Adrenal gland (tissue), 12 donors: Measurements from ENCODE around the gene ADAM19. TPM values are rescaled to one million over a fixed set of nuclear protein-coding genes. Genes with fewer than 3 reads are reported as not detected.

ENCODE experiments used
- DNase-seq, 7 donors: peaks; one replicate each; pipeline ENCODE4 v3.0.0-alpha.2; 2019 to 2020
- H3K27ac ChIP-seq, 5 donors: fragments of 200-600 bp; sonication (generic) in 4 of 5; 1 replicate in 3 of 5; 2 replicates in 2 of 5; pipeline versions ENCODE4 v1.5.1 to v1.8.0; 2016 to 2020; ENCODE audit warnings: mild to moderate bottlenecking in 1 of 5
- H3K27me3 ChIP-seq: fragments of 200-600 bp; 2 replicates; pipeline ENCODE4 v1.8.0; 2021
- H3K36me3 ChIP-seq, 2 donors: fragments of 200-600 bp; replicated peaks in 1 of 2; 1 replicate in 1 of 2; 2 replicates in 1 of 2; pipeline versions ENCODE4 v1.5.1 to v1.8.0; 2018 to 2022
- H3K4me1 ChIP-seq, 2 donors: fragments of 200-600 bp; replicated peaks in 1 of 2; 1 replicate in 1 of 2; 2 replicates in 1 of 2; pipeline versions ENCODE4 v1.5.1 to v1.8.0; 2018 to 2021
- H3K4me3 ChIP-seq, 4 donors: fragments of 200-600 bp; sonication (generic) in 3 of 4; one replicate each; pipeline ENCODE4 v1.5.1; 2016 to 2018
- H3K9me3 ChIP-seq, 3 donors: fragments of 200-600 bp; sonication (generic) in 1 of 3; replicated peaks in 1 of 3; 1 replicate in 2 of 3; 2 replicates in 1 of 3; pipeline versions ENCODE4 v1.5.1 to v1.8.0; 2016 to 2021
- POLR2A ChIP-seq, 2 donors: fragments of 450-650 bp; IDR thresholded peaks; one replicate each; pipeline ENCODE4 v1.6.1; 2017; ENCODE audit warnings: antibody characterized with exemption in 2 of 2, mild to moderate bottlenecking in 2 of 2, moderate library complexity in 1 of 2
- WGBS, 4 donors: extraction: QIAGEN DNeasy Blood & Tissue Kit in 2 of 4; methylation state at CpG; one replicate each; pipeline versions ENCODE4 v1.1.5 to v1.1.7; 2013 to 2017; 5-methylcytosine and 5-hydroxymethylcytosine counted together
- intact Hi-C, 2 donors: fragments of 100-400 bp; cut with DNase I; formaldehyde crosslinking; loops; one replicate each; pipeline versions ENCODE4 v1.14.1 to v1.15.0; 2022 to 2023
- polyA plus RNA-seq, 3 donors: library from polyadenylated mRNA; stranded (reverse); fragments of 200-250 nt in 2 of 3; fragments of 350-450 nt in 1 of 3; fragmentation: Illumina TruSeq in 1 of 3; extraction: RNeasy Lipid Tissue Mini Kit (QIAGEN cat#74804) in 1 of 3; gene quantifications; one replicate each; pipeline ENCODE4 v1.2.3, GENCODE V29; 2013 to 2014
- total RNA-seq, 9 donors: library from RNA; depleted of rRNA in 4 of 9; stranded (reverse); fragments of >200 nt in 4 of 9; fragments of 120-200 nt in 1 of 9; fragmentation: NEBNext Ultra II Directional in 1 of 9; extraction: Animal tissue kit (Norgen Biotek cat#: 25700) in 1 of 9; gene quantifications; one replicate each; pipeline versions ENCODE4 v1.1.0 to v1.2.4, GENCODE V29; 2013 to 2023
- TF ChIP-seq, protein P1 (sequence below), 6 experiments: fragments of 450-650 bp in 4 of 6; fragments of 200-600 bp in 2 of 6; sonication (generic) in 1 of 6; IDR thresholded peaks; 1 replicate in 5 of 6; 2 replicates in 1 of 6; pipeline versions ENCODE4 v1.5.1 to v1.8.0; 2016 to 2021; ENCODE audit warnings: antibody characterized with exemption in 6 of 6, mild to moderate bottlenecking in 2 of 6, moderate library complexity in 1 of 6
- donor health status: healthy with polysubstance abuse.
- donor health status: Bipolar disorder and iron deficiency.
- donor health status: DM: yes; HTN: yes; CAD: no.
- donor health status: DM: no; HTN: no; CAD: no.
- donor health status: DM: no; HTN: no; CAD: no.
- donor health status: DM: yes; HTN: yes; CAD: no.

The ADAM19 gene
- total and polyA plus RNA-seq, 12 donors, result 2.2 to 15.1 (median 4.7) TPM

DNA sequence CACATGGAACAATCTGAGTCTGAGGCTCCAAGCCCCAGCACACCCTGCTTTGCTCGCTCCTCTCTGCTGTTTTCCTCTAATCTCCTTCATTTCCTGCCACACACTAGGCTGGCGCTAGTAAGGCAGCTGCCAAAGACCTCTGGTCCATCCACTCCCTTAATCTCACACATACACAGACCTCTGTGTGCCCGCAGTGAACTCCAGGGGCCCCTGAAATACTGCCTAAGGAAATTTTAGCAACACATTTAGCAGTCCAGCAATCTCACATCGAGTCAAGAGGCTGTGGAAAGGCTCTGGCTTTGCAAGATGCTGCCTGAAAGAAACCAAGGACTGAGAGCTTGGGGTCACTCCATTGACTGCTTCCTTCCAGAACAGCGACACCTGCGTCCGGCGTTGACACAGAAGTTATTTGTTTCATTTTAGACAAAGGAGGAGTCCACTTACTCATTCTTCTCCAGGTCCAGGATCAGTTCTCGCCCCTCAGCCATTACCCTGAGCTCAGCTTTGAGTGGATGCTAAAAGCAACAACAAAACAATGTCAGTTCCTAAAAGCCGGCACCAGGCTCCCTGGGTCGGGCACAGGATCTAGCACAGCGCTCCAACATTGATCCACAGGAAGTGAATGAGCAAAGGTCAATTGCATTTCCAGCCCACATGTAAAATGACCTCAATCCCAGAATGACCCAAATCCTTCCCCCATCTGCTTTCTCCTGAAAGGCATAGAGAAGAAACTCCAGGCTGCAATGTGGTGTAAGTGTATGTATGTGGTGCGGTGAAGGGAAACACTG, 11.5 kb downstream of the ADAM19 start:
- DNase-seq, result peak in 1 of 7 donors; percentile 66
- Histone ChIP-seq H3K27me3 (no peaks in the 10 kb centered on the region), H3K36me3 (no peaks in the 10 kb centered on the region), H3K27ac (peak overlapping the region in 2 of 5 donors; percentile 57 to 70), H3K9me3 (no peaks in the 10 kb centered on the region), H3K4me3 (no peak overlapping the region), H3K4me1 (peaks cover 0 to 21% of the 10 kb centered on the region in 2 donors)
- intact Hi-C loops, result no loop called here
- TF ChIP-seq POLR2A (IDR thresholded peaks at IDR 0.05), result no peak
- TF ChIP-seq, protein P1, sequence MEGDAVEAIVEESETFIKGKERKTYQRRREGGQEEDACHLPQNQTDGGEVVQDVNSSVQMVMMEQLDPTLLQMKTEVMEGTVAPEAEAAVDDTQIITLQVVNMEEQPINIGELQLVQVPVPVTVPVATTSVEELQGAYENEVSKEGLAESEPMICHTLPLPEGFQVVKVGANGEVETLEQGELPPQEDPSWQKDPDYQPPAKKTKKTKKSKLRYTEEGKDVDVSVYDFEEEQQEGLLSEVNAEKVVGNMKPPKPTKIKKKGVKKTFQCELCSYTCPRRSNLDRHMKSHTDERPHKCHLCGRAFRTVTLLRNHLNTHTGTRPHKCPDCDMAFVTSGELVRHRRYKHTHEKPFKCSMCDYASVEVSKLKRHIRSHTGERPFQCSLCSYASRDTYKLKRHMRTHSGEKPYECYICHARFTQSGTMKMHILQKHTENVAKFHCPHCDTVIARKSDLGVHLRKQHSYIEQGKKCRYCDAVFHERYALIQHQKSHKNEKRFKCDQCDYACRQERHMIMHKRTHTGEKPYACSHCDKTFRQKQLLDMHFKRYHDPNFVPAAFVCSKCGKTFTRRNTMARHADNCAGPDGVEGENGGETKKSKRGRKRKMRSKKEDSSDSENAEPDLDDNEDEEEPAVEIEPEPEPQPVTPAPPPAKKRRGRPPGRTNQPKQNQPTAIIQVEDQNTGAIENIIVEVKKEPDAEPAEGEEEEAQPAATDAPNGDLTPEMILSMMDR (IDR thresholded peaks at IDR 0.05), result no peak
- 64 to 74% (median 70%) methylated on average over 13 of the region's 13 CpGs for WGBS, 4 donors

DNA sequence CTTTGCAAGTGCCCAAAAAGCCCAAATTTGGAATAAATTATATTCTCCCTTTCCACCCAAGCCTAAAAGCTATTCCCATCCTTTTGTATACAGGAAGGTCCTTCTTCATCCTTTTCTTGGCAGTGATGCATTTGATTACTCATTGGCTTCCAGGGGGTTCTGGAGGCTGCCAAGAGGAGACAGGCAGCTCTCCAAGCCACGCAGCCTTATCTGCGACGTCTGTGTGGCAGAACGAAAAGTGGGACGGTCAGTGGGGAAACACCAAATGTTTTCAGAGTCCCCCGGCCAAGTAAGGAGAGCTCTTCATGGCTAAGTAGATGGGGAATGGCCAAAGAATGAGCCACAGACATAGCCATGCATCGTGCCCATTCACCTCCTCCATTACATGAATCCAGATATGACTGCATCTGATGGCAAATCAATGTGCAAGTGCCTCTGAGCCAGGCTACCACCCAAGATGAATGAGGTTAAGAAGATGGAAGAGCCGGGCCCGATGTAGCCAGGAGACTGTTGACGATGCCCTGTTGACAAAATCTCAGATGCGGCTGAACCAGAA, 12.1 kb downstream of the ADAM19 start:
- intact Hi-C loops, result no loop called here
- H3K27me3 ChIP-seq, result no peaks in the 10 kb centered on the region
- 32 to 50% (median 43%) methylated on average over 11 of the region's 11 CpGs for WGBS, 4 donors
- H3K36me3 ChIP-seq, result no peaks in the 10 kb centered on the region
- TF ChIP-seq, protein P1 (IDR thresholded peaks at IDR 0.05), result no peak
- no peak for TF ChIP-seq POLR2A (IDR thresholded peaks at IDR 0.05)
- no peak overlapping the region for H3K4me3 ChIP-seq
- peak overlapping the region in 2 of 5 donors; percentile 57 to 70 for H3K27ac ChIP-seq
- no peaks in the 10 kb centered on the region for H3K9me3 ChIP-seq
- peak; percentile 53 to 77 (median 74) for DNase-seq
- peaks cover 0 to 22% of the 10 kb centered on the region in 2 donors for H3K4me1 ChIP-seq

DNA sequence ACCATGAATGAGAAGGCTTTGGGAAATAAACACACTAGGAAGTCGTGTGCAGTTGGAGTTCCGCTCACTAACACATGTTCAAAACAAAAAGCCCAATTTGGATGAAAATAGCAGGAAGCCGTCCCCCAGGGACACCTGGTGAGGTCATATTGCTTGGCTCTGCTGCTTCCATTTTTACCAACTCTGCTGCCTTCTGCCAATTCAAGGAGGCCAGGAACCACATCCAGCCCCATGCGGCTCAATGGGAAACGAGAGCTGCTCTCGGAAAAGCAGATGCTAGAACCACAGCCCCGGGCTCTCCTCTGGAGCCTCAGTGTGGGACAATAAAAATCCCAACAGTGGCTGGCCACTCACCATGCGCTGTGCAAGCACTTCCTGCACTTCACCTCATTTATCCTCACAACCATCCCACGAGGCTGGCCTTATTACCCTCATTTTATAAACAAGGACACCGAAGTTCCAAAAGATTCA, 13.4 kb downstream of the ADAM19 start:
- peaks cover 0 to 22% of the 10 kb centered on the region in 2 donors for H3K4me1 ChIP-seq
- peak overlapping the region in 1 of 5 donors; percentile 57 for H3K27ac ChIP-seq
- intact Hi-C loops, result no loop called here
- H3K36me3 ChIP-seq, result no peaks in the 10 kb centered on the region
- H3K4me3 ChIP-seq, result no peak overlapping the region
- 73 to 80% (median 76%) methylated on average over 9 to 10 of the region's 10 CpGs for WGBS, 4 donors
- TF ChIP-seq POLR2A (IDR thresholded peaks at IDR 0.05), result no peak
- TF ChIP-seq, protein P1 (IDR thresholded peaks at IDR 0.05), result no peak
- no peaks in the 10 kb centered on the region for H3K27me3 ChIP-seq
- H3K9me3 ChIP-seq, result no peaks in the 10 kb centered on the region
- peak in 1 of 7 donors; percentile 59 for DNase-seq

DNA sequence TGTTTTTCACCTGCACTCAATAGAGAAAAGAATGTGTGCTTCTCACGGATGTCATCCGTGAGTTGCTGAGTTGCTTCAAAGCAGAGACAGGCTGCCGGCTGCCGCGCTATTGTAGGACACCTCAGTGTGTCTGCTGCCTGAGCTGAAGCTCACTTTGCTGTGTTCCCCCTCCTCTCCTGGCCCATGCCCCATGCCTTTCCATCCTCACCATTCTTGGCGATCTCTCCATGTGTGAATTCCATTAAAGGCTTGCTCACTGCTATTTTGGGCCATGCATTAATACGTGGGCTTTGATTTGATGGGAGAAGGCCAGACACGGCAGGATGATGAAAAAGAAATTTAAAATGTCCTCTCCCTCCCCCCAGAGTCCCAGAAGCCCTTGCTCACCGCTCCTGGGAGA, 14.5 kb downstream of the ADAM19 start:
- TF ChIP-seq, protein P1 (IDR thresholded peaks at IDR 0.05), result no peak
- no peak for TF ChIP-seq POLR2A (IDR thresholded peaks at IDR 0.05)
- intact Hi-C loops, result no loop called here
- Histone ChIP-seq H3K36me3 (no peaks in the 10 kb centered on the region), H3K27me3 (no peaks in the 10 kb centered on the region), H3K9me3 (no peaks in the 10 kb centered on the region), H3K4me1 (peaks cover 0 to 22% of the 10 kb centered on the region in 2 donors), H3K4me3 (no peak overlapping the region), H3K27ac (no peak overlapping the region)
- WGBS, 4 donors, result 81 to 93% (median 91%) methylated on average over 9 of the region's 9 CpGs
- DNase-seq, result no peak
